Testis (tissue), 2 donors: ENCODE data around the gene DEFB131B.
A peak's percentile ranks its signal among the peaks of the same experiment; 100 is the strongest.
"Not testable (repeated sequence)": the region's sequence is repeated elsewhere in the genome, so short reads cannot be mapped to it uniquely, and the experiment has no call there.

Source experiments
- CTCF ChIP-seq, 3 experiments: fragments of 450-650 bp in 2 of 3; fragments of 200-600 bp in 1 of 3; sonication (generic) in 1 of 3; IDR thresholded peaks; one replicate each; pipeline ENCODE4 v1.5.1; 2016 to 2019; ENCODE audit warnings: antibody characterized with exemption in 3 of 3, mild to moderate bottlenecking in 2 of 3, moderate library complexity in 1 of 3
- POLR2A ChIP-seq: fragments of 450-650 bp; IDR thresholded peaks from one replicate; pipeline ENCODE4 v1.6.1; 2017; ENCODE audit warnings: antibody characterized with exemption, mild to moderate bottlenecking, moderate library complexity

DNA sequence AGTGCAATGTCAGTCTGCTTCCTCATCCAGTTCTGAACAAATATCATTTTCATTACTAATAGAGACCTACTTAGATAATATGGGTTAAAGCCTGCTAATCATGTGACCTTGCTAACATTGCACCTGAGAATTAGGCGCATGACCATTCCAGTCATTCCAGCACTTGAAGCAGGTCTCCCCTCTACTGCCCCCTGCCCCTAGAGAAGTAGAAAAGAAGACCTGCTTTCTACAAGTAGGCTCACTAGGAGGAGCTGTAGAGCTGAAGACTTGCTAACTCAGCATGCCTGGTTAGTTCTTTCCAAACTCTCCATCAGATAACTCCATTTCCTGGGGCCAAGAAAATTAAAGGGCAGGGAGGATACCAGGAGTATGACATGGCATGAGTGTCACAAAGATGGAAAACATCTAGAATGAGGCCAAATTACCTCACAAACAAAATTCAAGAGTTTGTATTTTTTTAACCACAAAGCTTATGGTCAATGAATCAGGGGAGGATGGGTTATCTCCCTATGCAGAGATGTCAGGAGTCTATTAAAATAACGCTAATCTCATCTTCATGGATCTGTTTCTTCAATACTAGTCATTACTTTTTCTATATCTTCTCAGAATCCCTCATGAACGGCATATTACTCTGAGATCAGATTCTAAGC is 14.2 kb upstream of the DEFB131B start:
- TF ChIP-seq CTCF (IDR thresholded peaks at IDR 0.05) = peak in 2 of 3 experiments; percentile 28 to 38
- TF ChIP-seq POLR2A = not testable (repeated sequence)
